ENCODE measurements around the gene UFL1. TPM values are rescaled to one million over a fixed set of nuclear protein-coding genes. Genes with fewer than 3 reads are reported as not detected.
"Not testable (repeated sequence)": the region's sequence is repeated elsewhere in the genome, so short reads cannot be mapped to it uniquely, and the experiment has no call there.

Gene UFL1
- total RNA-seq, 1 experiment from 2014 or later, result 12.7 TPM

GRCh38 chr6:96554558-96554957 is 33.0 kb downstream of the UFL1 start:
- no peak for TF ChIP-seq CTCF (conservative IDR thresholded peaks at IDR 0.05)
- no peak overlapping the region for H3K9ac ChIP-seq (ENCODE audit: extremely low read depth, insufficient read length, low read length)
- no CpG with 5 or more reads among the region's 4 CpGs for WGBS (ENCODE audit: extremely low coverage, insufficient read length, low lambda C conversion rate)
- H3K27ac ChIP-seq (ENCODE audit: insufficient read length, low read depth, low read length), result no peak overlapping the region
- H3K23ac ChIP-seq (ENCODE audit: insufficient read length, low read depth, low read length), result no peak overlapping the region
- no peak overlapping the region for H3K27ac Mint-ChIP-seq
- no peaks in the 10 kb centered on the region for H3K79me1 ChIP-seq (ENCODE audit: insufficient read depth, low read depth, low read length, poor library complexity, severe bottlenecking)
- H3K56ac ChIP-seq (ENCODE audit: insufficient read length, low read depth, low read length), result no peak overlapping the region
- H3K27me3 ChIP-seq (ENCODE audit: insufficient read depth, low read length), result no peaks in the 10 kb centered on the region
- H3K23me2 ChIP-seq (ENCODE audit: insufficient read length, low read depth, low read length, poor library complexity, severe bottlenecking), result no peaks in the 10 kb centered on the region
- H2BK12ac ChIP-seq (ENCODE audit: insufficient read length, low read depth, low read length), result no peak overlapping the region
- no peaks in the 10 kb centered on the region for H3K9me3 Mint-ChIP-seq
- no peak overlapping the region for H3K4me2 ChIP-seq (ENCODE audit: insufficient read depth, insufficient read length, low read length)
- H3K9me3 ChIP-seq (ENCODE audit: control insufficient read depth, low read depth, low read length), result no peaks in the 10 kb centered on the region
- no peak overlapping the region for H3K4me3 Mint-ChIP-seq
- no peaks in the 10 kb centered on the region for H3K79me2 ChIP-seq (ENCODE audit: insufficient read depth, low read length)
- H2AK5ac ChIP-seq (ENCODE audit: insufficient read length, low read length), result no peak overlapping the region
- H2BK20ac ChIP-seq (ENCODE audit: low read depth, low read length, poor library complexity, severe bottlenecking), result no peak overlapping the region
- no peak overlapping the region for H3K18ac ChIP-seq (ENCODE audit: insufficient read length, low read depth, low read length)
- no peak overlapping the region for H2BK120ac ChIP-seq (ENCODE audit: low read depth, low read length, poor library complexity, severe bottlenecking)
- H3K4me1 ChIP-seq (ENCODE audit: insufficient read depth, low read length), result no peaks in the 10 kb centered on the region
- no peak overlapping the region for H4K8ac ChIP-seq (replicated peaks; ENCODE audit: insufficient read length, low read depth, low read length)
- no peak overlapping the region for H4K5ac ChIP-seq (ENCODE audit: insufficient read length, low read depth, low read length)
- DNase-seq, result no peak
- no peak overlapping the region for H3T11ph ChIP-seq (ENCODE audit: low read length)
- no peak overlapping the region for H2BK15ac ChIP-seq (ENCODE audit: low read depth, low read length)
- H4K91ac ChIP-seq (ENCODE audit: insufficient read length, low read depth, low read length), result no peak overlapping the region
- no peak overlapping the region for H3K4ac ChIP-seq (ENCODE audit: low read depth, low read length)
- no peaks in the 10 kb centered on the region for H4K20me1 ChIP-seq (ENCODE audit: control insufficient read depth, insufficient read depth, insufficient read length)
- no peak overlapping the region for H2BK5ac ChIP-seq (ENCODE audit: insufficient read length, low read length)
- H2AFZ ChIP-seq (ENCODE audit: low read length), result no peak overlapping the region
- H3K36me3 Mint-ChIP-seq (ENCODE audit: insufficient read depth in 1 of 3, low read depth in 3 of 3), result peaks cover 4 to 52% (median 36%) of the 10 kb centered on the region in 3 experiments
- H3K14ac ChIP-seq (ENCODE audit: insufficient read depth, low read length), result no peak overlapping the region
- H3K4me1 Mint-ChIP-seq, result no peaks in the 10 kb centered on the region
- no peaks in the 10 kb centered on the region for H3K27me3 Mint-ChIP-seq (ENCODE audit: low read depth)

GRCh38 chr6:96559740-96560139 is 38.1 kb downstream of the UFL1 start:
- H3K36me3 Mint-ChIP-seq (ENCODE audit: insufficient read depth in 1 of 3, low read depth in 3 of 3), result peaks cover 4 to 17% (median 8%) of the 10 kb centered on the region in 3 experiments; a peak in 6 of 7 replicates
- not testable (repeated sequence) for H3K23me2 ChIP-seq (ENCODE audit: insufficient read length, low read depth, low read length, poor library complexity, severe bottlenecking); H4K20me1 ChIP-seq (ENCODE audit: control insufficient read depth, insufficient read depth, insufficient read length); H3K4ac ChIP-seq (ENCODE audit: low read depth, low read length); H3K79me2 ChIP-seq (ENCODE audit: insufficient read depth, low read length); H3K4me3 Mint-ChIP-seq; H3K9me3 Mint-ChIP-seq; H3T11ph ChIP-seq (ENCODE audit: low read length); H2AK5ac ChIP-seq (ENCODE audit: insufficient read length, low read length); H2AFZ ChIP-seq (ENCODE audit: low read length); H2BK12ac ChIP-seq (ENCODE audit: insufficient read length, low read depth, low read length); H2BK120ac ChIP-seq (ENCODE audit: low read depth, low read length, poor library complexity, severe bottlenecking); H3K4me2 ChIP-seq (ENCODE audit: insufficient read depth, insufficient read length, low read length); H3K27ac ChIP-seq (ENCODE audit: insufficient read length, low read depth, low read length); H3K56ac ChIP-seq (ENCODE audit: insufficient read length, low read depth, low read length); H3K9ac ChIP-seq (ENCODE audit: extremely low read depth, insufficient read length, low read length); H2BK5ac ChIP-seq (ENCODE audit: insufficient read length, low read length); H3K27me3 Mint-ChIP-seq (ENCODE audit: low read depth); H3K4me1 ChIP-seq (ENCODE audit: insufficient read depth, low read length); H3K27me3 ChIP-seq (ENCODE audit: insufficient read depth, low read length); H4K91ac ChIP-seq (ENCODE audit: insufficient read length, low read depth, low read length); H3K9me3 ChIP-seq (ENCODE audit: control insufficient read depth, low read depth, low read length); H3K14ac ChIP-seq (ENCODE audit: insufficient read depth, low read length); H3K27ac Mint-ChIP-seq; H3K79me1 ChIP-seq (ENCODE audit: insufficient read depth, low read depth, low read length, poor library complexity, severe bottlenecking); H2BK20ac ChIP-seq (ENCODE audit: low read depth, low read length, poor library complexity, severe bottlenecking); DNase-seq; H3K18ac ChIP-seq (ENCODE audit: insufficient read length, low read depth, low read length); H3K4me1 Mint-ChIP-seq; H4K5ac ChIP-seq (ENCODE audit: insufficient read length, low read depth, low read length); H2BK15ac ChIP-seq (ENCODE audit: low read depth, low read length); H3K23ac ChIP-seq (ENCODE audit: insufficient read length, low read depth, low read length); H4K8ac ChIP-seq (replicated peaks; ENCODE audit: insufficient read length, low read depth, low read length)
- no CpG with 5 or more reads among the region's 2 CpGs for WGBS (ENCODE audit: extremely low coverage, insufficient read length, low lambda C conversion rate)
